HG03469 (cell line): ENCODE measurements around the gene IRF2BPL.

Source experiments
- ATAC-seq: cut with Tn5 transposase; IDR thresholded peaks from one replicate; pipeline ENCODE4 v1.9.1; 2021; ENCODE audit warnings: mild to moderate bottlenecking, moderate library complexity, moderate number of reproducible peaks; ENCODE audit not compliant: unreplicated experiment

Gene IRF2BPL

GRCh38 chr14:77014734-77015133 lies 13.8 kb downstream of the IRF2BPL start:
- ATAC-seq: no peak

GRCh38 chr14:77014004-77014604 lies 14.4 kb downstream of the IRF2BPL start:
- no peak for ATAC-seq

- no peak for ATAC-seq
Measured at GRCh38 chr14:77012193-77012765, 16.2 kb downstream of the IRF2BPL start.

- no peak for ATAC-seq
Measured at GRCh38 chr14:77011245-77011644, 17.3 kb downstream of the IRF2BPL start.

GRCh38 chr14:77009014-77009413 lies 19.5 kb downstream of the IRF2BPL start:
- ATAC-seq: no peak

GRCh38 chr14:77008541-77008940 lies 20.0 kb downstream of the IRF2BPL start:
- no peak for ATAC-seq

- ATAC-seq: no peak
Measured at GRCh38 chr14:77007975-77008421, 20.5 kb downstream of the IRF2BPL start.

- ATAC-seq: no peak
Measured at GRCh38 chr14:77007183-77007974, 21.1 kb downstream of the IRF2BPL start.

GRCh38 chr14:77006132-77006531 lies 22.4 kb downstream of the IRF2BPL start:
- no peak for ATAC-seq

GRCh38 chr14:77005559-77005958 lies 22.9 kb downstream of the IRF2BPL start:
- ATAC-seq: no peak

GRCh38 chr14:77004711-77005460 lies 23.6 kb downstream of the IRF2BPL start:
- ATAC-seq: no peak

- ATAC-seq: no peak
Measured at GRCh38 chr14:77003960-77004710, 24.4 kb downstream of the IRF2BPL start.

GRCh38 chr14:77002889-77003288 lies 25.6 kb downstream of the IRF2BPL start:
- no peak for ATAC-seq

- ATAC-seq: no peak
Measured at GRCh38 chr14:77002335-77002734, 26.2 kb downstream of the IRF2BPL start.

- ATAC-seq: no peak
Measured at GRCh38 chr14:77000340-77001270, 27.9 kb downstream of the IRF2BPL start.

- ATAC-seq: no peak
Measured at GRCh38 chr14:76998910-76999309, 29.6 kb downstream of the IRF2BPL start.

- no peak for ATAC-seq
Measured at GRCh38 chr14:76997257-76997970, 31.1 kb downstream of the IRF2BPL start.

- ATAC-seq: no peak
Measured at GRCh38 chr14:76996563-76997146, 31.9 kb downstream of the IRF2BPL start.
